Measurements from ENCODE around the gene PLRG1.

GRCh38 chr4:154549894-154550790 lies at the start of gene PLRG1:
- TF ChIP-seq, protein P1, sequence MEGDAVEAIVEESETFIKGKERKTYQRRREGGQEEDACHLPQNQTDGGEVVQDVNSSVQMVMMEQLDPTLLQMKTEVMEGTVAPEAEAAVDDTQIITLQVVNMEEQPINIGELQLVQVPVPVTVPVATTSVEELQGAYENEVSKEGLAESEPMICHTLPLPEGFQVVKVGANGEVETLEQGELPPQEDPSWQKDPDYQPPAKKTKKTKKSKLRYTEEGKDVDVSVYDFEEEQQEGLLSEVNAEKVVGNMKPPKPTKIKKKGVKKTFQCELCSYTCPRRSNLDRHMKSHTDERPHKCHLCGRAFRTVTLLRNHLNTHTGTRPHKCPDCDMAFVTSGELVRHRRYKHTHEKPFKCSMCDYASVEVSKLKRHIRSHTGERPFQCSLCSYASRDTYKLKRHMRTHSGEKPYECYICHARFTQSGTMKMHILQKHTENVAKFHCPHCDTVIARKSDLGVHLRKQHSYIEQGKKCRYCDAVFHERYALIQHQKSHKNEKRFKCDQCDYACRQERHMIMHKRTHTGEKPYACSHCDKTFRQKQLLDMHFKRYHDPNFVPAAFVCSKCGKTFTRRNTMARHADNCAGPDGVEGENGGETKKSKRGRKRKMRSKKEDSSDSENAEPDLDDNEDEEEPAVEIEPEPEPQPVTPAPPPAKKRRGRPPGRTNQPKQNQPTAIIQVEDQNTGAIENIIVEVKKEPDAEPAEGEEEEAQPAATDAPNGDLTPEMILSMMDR (conservative IDR thresholded peaks at IDR 0.05; ENCODE audit: low read length) = no peak
- no peak for TF ChIP-seq EZH2phosphoT487 (IDR thresholded peaks at IDR 0.05; ENCODE audit: borderline replicate concordance)
